Measurements from ENCODE around the gene CARTPT.

DNA sequence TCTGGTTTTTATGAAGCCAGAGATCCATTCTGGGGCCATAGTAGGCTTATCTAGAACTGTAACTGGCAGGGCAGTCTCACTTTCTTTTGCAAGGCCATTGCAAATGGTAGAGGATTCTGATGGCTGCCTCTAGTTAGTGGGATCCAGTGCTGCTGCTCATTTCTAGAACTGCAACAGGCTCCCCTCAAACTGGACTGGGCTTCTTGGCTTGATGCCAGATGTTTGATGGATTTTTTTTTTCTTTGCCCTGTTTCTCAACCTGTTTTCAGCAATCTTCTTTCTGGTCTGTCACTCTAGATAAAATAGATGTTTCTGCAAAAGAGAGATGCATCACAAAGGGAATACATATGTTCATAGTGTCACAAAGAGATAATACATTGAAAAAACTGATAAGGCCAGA is 11.9 kb downstream of the CARTPT start:
- TF ChIP-seq POLR2A (IDR thresholded peaks at IDR 0.05): no peak
- TF ChIP-seq, protein P1, sequence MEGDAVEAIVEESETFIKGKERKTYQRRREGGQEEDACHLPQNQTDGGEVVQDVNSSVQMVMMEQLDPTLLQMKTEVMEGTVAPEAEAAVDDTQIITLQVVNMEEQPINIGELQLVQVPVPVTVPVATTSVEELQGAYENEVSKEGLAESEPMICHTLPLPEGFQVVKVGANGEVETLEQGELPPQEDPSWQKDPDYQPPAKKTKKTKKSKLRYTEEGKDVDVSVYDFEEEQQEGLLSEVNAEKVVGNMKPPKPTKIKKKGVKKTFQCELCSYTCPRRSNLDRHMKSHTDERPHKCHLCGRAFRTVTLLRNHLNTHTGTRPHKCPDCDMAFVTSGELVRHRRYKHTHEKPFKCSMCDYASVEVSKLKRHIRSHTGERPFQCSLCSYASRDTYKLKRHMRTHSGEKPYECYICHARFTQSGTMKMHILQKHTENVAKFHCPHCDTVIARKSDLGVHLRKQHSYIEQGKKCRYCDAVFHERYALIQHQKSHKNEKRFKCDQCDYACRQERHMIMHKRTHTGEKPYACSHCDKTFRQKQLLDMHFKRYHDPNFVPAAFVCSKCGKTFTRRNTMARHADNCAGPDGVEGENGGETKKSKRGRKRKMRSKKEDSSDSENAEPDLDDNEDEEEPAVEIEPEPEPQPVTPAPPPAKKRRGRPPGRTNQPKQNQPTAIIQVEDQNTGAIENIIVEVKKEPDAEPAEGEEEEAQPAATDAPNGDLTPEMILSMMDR (IDR thresholded peaks at IDR 0.05 in 4 of 5, conservative IDR thresholded peaks at IDR 0.05 in 1 of 5): no peak
